ENCODE measurements around the gene PRKAB1. TPM values are rescaled to one million over a fixed set of nuclear protein-coding genes. Genes with fewer than 3 reads are reported as not detected.
A peak's percentile ranks its signal among the peaks of the same experiment; 100 is the strongest.

The PRKAB1 gene
- total and polyA plus RNA-seq, 2 experiments from 2014 or later, result 16.3 to 31.0 TPM

GRCh38 chr12:119681728-119682638 is 14.1 kb downstream of the PRKAB1 start:
- H2AFZ ChIP-seq, result no peak overlapping the region
- Mint-ChIP-seq H3K27me3 (ENCODE audit: insufficient read depth, low read depth, poor library complexity) (peaks cover 2% of the 10 kb centered on the region), H3K4me3 (no peak overlapping the region), H3K27ac (peak overlapping the region; percentile 40; the same call in 1 of the 2 replicates), H3K4me1 (peaks cover 11% of the 10 kb centered on the region), H3K36me3 (ENCODE audit: low read depth) (peaks cover 63% of the 10 kb centered on the region), H3K9me3 (no peaks in the 10 kb centered on the region)
- 0 out of 2 replicates have a peak, but pooled peaks cover 3% of the 10 kb centered on the region for H3F3A ChIP-seq (replicated peaks; ENCODE audit: low read depth)
- H3K79me2 ChIP-seq (replicated peaks; ENCODE audit: insufficient read depth), result no peaks in the 10 kb centered on the region
- no peak overlapping the region for H3K4me3 ChIP-seq
- peaks cover 27% of the 10 kb centered on the region for H3K36me3 ChIP-seq (ENCODE audit: insufficient read depth)
- DNase-seq (ENCODE audit: low spot score), result no peak
- 0 out of 2 replicates have a peak, but pooled peaks cover 4% of the 10 kb centered on the region for H3K9me2 ChIP-seq (ENCODE audit: insufficient read depth)
- H3K4me1 ChIP-seq (ENCODE audit: insufficient read depth), result no peaks in the 10 kb centered on the region
- no peaks in the 10 kb centered on the region for H3K27me3 ChIP-seq (ENCODE audit: insufficient read depth)
- H3K4me2 ChIP-seq, result no peak overlapping the region
- no peak; the same call in 2 of the 3 replicates for ATAC-seq
- peak overlapping the region; percentile 61; the same call in 1 of the 2 replicates for H3K27ac ChIP-seq (ENCODE audit: low read depth)
- TF ChIP-seq JUNB (IDR thresholded peaks at IDR 0.05; ENCODE audit: unreplicated experiment) (no peak), STAT1 (IDR thresholded peaks at IDR 0.05; ENCODE audit: unreplicated experiment) (no peak), ETS1 (IDR thresholded peaks at IDR 0.05) (no peak), EZH2 (IDR thresholded peaks at IDR 0.05; ENCODE audit: low read depth, unreplicated experiment) (no peak), CTCF (conservative IDR thresholded peaks at IDR 0.05; ENCODE audit: low read depth in 2 of 2) (no peak)
- H4K20me1 ChIP-seq (replicated peaks; ENCODE audit: insufficient read depth), result peaks cover 12% of the 10 kb centered on the region; the same call in 1 of the 2 replicates

- Histone ChIP-seq H3K27me3 (ENCODE audit: insufficient read depth) (no peaks in the 10 kb centered on the region), H3K27ac (ENCODE audit: low read depth) (peak overlapping the region; percentile 47; the same call in 1 of the 2 replicates), H3K9me2 (ENCODE audit: insufficient read depth) (0 out of 2 replicates have a peak, but pooled peaks cover 4% of the 10 kb centered on the region), H3K79me2 (replicated peaks; ENCODE audit: insufficient read depth) (no peaks in the 10 kb centered on the region), H3K4me1 (ENCODE audit: insufficient read depth) (no peaks in the 10 kb centered on the region), H4K20me1 (replicated peaks; ENCODE audit: insufficient read depth) (peaks cover 7% of the 10 kb centered on the region; the same call in 1 of the 2 replicates), H3F3A (replicated peaks; ENCODE audit: low read depth) (0 out of 2 replicates have a peak, but pooled peaks cover 3% of the 10 kb centered on the region), H3K4me3 (no peak overlapping the region), H3K4me2 (no peak overlapping the region), H3K36me3 (ENCODE audit: insufficient read depth) (peaks cover 21% of the 10 kb centered on the region), H2AFZ (no peak overlapping the region)
- H3K27ac Mint-ChIP-seq, result no peak overlapping the region
- no peaks in the 10 kb centered on the region for H3K9me3 Mint-ChIP-seq
- peaks cover 2% of the 10 kb centered on the region for H3K27me3 Mint-ChIP-seq (ENCODE audit: insufficient read depth, low read depth, poor library complexity)
- H3K36me3 Mint-ChIP-seq (ENCODE audit: low read depth), result peaks cover 63% of the 10 kb centered on the region
- H3K4me1 Mint-ChIP-seq, result peaks cover 15% of the 10 kb centered on the region
- H3K4me3 Mint-ChIP-seq, result no peak overlapping the region
- no peak for TF ChIP-seq NANOG (IDR thresholded peaks at IDR 0.05; ENCODE audit: borderline replicate concordance)
- 0 out of 2 replicates have a peak, but pooled peaks have one; percentile 12 for TF ChIP-seq POLR2AphosphoS5 (IDR thresholded peaks at IDR 0.05; ENCODE audit: low read depth)
- ATAC-seq, result no peak
- no peak for DNase-seq (ENCODE audit: low spot score)
Observed at GRCh38 chr12:119682639-119683252, 14.8 kb downstream of the PRKAB1 start.

Data from GM23338 (cell line).